PC-3 (cell line): ENCODE results near the gene ALDH7A1.

Source experiments
- EZH2 ChIP-seq: fragments of 300-600 bp; sonication (generic); IDR thresholded peaks from one replicate; pipeline ENCODE4 v1.6.1; 2017; ENCODE audit warnings: antibody characterized with exemption, mild to moderate bottlenecking, low read length; ENCODE audit not compliant: unreplicated experiment
- TF ChIP-seq, protein P1 (sequence below): fragments of 300-600 bp; sonication (generic); conservative IDR thresholded peaks from 2 replicates; pipeline ENCODE4 v1.5.1; 2017; ENCODE audit warnings: antibody characterized with exemption, low read depth, mild to moderate bottlenecking, low read length

DNA sequence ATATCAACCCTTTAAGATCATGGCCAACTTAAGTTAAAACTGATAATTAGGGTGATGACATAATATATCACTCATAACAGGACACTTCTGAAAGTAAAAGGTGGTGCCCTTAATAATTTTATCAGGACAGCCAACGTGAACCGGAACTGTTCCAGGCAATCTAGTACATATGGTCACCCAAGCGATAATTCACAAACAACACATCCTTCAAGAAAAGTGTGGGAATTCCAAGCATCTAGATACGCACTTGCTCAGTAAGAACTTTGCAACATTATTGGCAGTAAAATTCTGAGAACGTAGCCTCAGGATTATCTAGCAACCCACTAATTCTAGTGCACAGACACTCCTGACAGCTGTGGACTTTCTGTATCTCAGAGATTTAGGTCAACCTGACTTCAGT, 85.7 kb downstream of the ALDH7A1 start:
- TF ChIP-seq, protein P1, sequence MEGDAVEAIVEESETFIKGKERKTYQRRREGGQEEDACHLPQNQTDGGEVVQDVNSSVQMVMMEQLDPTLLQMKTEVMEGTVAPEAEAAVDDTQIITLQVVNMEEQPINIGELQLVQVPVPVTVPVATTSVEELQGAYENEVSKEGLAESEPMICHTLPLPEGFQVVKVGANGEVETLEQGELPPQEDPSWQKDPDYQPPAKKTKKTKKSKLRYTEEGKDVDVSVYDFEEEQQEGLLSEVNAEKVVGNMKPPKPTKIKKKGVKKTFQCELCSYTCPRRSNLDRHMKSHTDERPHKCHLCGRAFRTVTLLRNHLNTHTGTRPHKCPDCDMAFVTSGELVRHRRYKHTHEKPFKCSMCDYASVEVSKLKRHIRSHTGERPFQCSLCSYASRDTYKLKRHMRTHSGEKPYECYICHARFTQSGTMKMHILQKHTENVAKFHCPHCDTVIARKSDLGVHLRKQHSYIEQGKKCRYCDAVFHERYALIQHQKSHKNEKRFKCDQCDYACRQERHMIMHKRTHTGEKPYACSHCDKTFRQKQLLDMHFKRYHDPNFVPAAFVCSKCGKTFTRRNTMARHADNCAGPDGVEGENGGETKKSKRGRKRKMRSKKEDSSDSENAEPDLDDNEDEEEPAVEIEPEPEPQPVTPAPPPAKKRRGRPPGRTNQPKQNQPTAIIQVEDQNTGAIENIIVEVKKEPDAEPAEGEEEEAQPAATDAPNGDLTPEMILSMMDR = no peak
- no peak for TF ChIP-seq EZH2
